ENCODE measurements around the gene RIN2.

DNA sequence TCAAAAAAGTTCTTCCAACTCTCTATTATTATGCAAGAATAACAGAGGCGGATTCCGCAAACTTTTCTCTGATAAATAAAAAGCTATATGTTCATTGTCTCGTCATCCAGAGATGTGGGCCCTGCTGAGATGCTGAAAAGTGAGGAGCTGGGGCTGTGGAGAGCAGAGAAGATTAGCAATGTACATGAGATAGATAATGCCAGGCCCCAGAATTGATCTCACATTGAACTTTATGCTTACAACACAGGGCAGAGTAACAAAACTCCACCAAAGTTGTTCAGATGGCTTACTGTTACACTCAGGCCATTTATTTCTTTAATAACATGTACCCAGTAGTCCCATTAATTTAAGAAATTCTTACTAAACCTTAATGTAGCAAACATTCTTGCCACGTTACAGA is 32.7 kb upstream of the RIN2 start:
- no peak for TF ChIP-seq EZH2 (IDR thresholded peaks at IDR 0.05; ENCODE audit: low read depth)
- TF ChIP-seq, protein P1, sequence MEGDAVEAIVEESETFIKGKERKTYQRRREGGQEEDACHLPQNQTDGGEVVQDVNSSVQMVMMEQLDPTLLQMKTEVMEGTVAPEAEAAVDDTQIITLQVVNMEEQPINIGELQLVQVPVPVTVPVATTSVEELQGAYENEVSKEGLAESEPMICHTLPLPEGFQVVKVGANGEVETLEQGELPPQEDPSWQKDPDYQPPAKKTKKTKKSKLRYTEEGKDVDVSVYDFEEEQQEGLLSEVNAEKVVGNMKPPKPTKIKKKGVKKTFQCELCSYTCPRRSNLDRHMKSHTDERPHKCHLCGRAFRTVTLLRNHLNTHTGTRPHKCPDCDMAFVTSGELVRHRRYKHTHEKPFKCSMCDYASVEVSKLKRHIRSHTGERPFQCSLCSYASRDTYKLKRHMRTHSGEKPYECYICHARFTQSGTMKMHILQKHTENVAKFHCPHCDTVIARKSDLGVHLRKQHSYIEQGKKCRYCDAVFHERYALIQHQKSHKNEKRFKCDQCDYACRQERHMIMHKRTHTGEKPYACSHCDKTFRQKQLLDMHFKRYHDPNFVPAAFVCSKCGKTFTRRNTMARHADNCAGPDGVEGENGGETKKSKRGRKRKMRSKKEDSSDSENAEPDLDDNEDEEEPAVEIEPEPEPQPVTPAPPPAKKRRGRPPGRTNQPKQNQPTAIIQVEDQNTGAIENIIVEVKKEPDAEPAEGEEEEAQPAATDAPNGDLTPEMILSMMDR (conservative IDR thresholded peaks at IDR 0.05), result no peak
